Sciatic nerve (tissue), 2 donors: Measurements from ENCODE around the gene GALNT12. TPM values are rescaled to one million over a fixed set of nuclear protein-coding genes. Genes with fewer than 3 reads are reported as not detected.

Experiments
- ATAC-seq: fragments of 200-7000 bp; cut with Tn5 transposase; one replicate; pipeline ENCODE4 v1.9.1; 2020; ENCODE audit warnings: mild to moderate bottlenecking, moderate library complexity
- DNase-seq: peaks from one replicate; pipeline ENCODE4 v3.0.0-alpha.2; 2020; ENCODE audit warnings: low spot score
- intact Hi-C: fragments of 100-400 bp; cut with DNase I; formaldehyde crosslinking; loops from one replicate; pipeline ENCODE4 v1.14.2; 2022
- total RNA-seq: library from RNA; stranded (reverse); fragmentation: NEBNext Ultra II Directional; extraction: Animal tissue kit (Norgen Biotek cat#: 25700); gene quantifications from one replicate; pipeline ENCODE4 v1.2.1, GENCODE V29; 2021
- donor health status: DM: no; HTN: no; CAD: no.
- donor health status: DM: no; HTN: no; CAD: no.

Gene GALNT12
- total RNA-seq, 1 donor from 2014 or later: 10.7 TPM

DNA sequence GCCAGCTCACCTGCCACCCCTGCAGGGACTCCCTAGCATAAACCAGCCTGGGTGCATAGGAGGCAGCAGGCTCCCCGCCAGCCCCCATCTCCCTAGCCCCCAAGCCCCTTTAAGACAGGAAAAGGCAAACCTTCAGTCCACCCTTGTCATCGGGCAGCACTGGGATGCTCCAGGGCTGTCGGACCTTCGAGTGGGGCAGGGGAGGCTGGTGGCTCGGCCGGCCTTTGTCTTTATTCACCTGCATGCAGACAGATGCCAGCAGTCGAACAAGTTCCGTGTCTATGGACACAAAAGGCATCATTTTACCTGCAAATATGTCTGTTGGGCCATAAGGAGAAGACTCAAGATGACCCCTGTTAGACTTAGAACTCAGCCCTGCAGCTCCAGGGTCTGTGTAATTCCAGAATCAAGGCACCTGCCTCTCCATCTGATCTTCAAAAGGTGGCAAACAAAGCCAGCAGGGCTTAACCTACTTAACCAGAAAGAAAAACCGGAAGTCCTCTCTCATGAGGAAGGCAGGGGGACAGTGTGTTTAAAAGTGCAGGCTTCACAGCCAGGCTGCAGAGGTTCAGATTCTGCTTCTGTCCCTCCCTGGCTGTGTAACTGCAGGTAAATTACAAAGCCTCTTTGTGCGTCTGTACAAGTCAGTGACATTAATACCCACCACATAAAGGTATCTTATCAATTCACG lies 27.3 kb upstream of the GALNT12 start:
- DNase-seq: no peak
- intact Hi-C loops: no loop called here

DNA sequence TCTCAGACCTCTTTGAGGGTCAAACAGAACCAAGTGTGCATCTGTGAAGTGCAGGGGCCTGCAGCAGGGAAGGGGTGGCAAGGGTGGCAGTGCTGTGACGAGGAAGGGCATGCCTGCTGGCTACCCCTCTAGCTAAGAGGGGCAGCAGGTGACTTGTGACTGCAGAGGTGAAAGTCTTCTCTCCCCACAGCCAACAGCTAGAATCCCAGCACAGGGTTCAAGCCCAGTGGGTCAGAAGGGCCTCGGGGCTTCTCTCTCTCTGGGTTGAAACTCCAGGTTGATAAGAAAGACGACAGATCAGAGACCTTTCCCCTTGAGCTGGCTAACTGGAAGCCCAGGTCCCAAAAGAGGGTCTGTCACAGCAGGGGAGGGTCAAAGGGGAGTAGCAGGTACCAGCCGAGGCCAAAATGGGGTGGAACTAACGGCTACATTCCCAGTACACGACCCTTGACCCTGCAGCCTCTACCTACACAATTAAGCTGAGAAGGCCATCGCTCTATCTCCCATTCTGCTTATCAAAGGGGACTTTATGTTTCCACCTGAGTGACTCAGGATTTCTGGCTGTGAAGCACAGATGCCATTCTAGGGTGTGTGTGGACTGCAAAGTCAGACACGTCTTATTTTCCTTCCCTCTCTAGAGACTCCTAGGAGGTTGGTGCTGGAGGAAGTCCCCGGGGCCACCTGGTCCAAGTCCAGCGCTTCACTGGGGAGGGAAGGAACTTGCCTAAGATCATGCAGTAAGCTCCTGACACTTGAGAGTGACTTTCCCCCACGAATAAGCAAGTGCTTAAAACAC lies 25.7 kb upstream of the GALNT12 start:
- DNase-seq (no peak), ATAC-seq (no peak)
- intact Hi-C loops: no loop called here

More for the DNA sequence above, 27.3 kb upstream of the GALNT12 start:
- no peak for ATAC-seq

DNA sequence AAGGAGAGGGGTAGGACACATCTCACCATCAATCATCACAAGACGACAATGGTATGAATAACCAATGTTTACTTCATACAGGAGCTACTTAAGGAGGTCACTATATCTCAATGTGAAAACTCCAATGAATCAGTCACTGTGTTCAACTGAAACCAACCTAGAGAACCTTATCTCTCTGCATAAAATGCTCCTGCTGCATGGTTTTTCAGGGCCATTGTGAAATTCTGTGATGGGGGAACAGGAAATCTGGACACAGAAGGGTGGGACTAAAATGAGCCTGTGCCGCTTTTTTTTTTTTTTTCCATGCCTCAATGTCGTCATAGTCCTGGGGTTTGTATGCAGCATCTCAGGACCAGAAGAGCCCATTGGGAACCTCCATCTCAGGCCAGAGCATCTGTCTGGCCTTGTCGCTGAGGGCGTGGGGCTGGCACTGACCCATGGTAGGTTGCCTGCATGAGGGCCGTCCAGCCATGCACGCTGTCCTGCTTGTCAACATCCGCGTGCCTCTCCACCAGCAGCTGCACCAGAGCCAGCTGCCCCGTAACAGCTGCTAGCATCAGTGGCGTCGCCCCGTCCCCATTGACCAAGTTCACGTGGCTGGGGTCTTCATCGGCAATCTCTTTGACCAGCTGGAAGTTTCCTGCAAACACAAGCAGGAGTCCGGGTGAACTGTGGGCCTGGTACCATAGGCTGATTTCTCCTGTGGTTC lies 23.8 kb upstream of the GALNT12 start:
- DNase-seq: no peak
- intact Hi-C loops: no loop called here
- ATAC-seq: no peak

DNA sequence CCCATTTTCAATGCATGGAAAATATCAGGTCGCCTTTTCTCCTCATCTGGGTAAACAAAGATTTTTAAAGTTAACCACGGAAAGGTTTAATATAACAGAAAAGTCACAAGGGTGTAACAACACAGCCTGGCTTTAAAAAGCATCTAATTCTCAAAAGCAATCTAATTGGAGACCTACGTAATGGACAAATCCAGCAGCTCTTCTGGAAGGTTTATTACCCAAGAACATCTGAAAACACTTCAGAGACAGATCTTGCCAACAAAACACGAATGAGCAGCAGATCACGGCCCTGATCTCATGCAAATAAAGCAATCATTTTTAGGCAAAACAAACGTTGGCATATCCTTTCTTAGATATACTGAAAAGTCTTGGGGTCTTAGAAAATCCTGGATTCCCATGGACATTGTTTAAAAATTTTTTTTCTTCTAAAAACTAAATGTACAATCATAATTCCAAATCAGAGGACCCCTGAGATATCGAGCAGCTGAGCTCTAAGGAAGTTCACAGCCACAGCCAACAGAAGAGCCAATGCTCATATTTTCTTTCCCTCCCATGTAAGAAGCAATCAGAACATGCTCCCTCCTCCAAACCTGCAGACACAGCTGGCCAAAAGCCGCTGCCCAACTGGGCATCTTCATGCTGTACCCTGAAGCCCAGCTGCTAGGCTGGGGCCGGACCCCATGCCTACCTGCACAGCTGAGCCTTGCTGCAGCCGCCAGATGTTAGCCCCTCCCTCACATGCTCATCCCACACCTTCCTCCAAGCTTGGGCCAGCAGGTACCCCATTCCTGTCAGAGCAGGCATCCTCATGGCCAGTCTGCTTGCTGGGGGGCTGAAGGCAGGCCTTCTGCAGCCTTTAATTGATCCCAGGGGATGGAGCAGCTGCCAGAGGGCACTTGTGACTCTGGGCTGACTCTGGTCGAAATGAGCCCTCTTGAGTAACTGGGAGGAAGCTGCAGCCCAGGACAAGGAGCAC lies 22.4 kb upstream of the GALNT12 start:
- intact Hi-C loops: no loop called here
- ATAC-seq (peak; percentile 85), DNase-seq (no peak)

DNA sequence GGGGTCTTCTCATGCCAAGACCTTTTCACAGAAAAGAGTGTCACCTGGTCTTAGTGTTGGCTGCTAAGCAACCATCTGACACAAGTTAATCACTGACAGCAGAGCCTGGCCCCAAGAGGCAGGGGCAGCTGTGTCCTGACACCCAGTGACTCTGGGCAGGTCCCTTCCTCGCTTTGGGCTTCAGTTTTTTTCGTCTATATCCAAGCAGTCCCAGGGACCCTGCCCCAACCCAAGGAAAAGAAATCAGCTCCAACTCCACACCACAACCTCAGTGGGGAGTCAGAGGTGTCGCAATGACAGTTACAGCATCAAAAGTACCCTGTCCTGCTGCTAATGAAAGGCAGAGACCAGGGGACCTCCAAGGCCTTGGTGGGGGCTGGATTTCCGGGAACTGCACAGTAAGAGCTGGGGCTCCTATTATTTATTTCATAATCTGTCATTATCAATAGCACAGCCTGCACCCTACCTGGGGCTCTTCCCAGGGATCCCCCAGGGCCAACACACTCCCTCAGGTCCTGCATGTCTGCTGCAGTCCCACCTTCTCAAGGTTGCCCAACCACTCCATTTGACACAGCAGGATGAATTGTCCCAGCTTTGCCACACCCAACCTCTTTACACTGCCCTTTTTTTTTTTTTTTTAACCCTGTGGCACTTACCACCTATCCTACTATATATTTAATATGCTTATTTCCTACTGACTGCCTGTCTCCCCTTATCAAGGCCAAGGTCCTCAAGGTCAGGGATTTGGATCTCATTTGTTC lies 20.5 kb upstream of the GALNT12 start:
- ATAC-seq (no peak), DNase-seq (no peak)
- intact Hi-C loops: no loop called here

DNA sequence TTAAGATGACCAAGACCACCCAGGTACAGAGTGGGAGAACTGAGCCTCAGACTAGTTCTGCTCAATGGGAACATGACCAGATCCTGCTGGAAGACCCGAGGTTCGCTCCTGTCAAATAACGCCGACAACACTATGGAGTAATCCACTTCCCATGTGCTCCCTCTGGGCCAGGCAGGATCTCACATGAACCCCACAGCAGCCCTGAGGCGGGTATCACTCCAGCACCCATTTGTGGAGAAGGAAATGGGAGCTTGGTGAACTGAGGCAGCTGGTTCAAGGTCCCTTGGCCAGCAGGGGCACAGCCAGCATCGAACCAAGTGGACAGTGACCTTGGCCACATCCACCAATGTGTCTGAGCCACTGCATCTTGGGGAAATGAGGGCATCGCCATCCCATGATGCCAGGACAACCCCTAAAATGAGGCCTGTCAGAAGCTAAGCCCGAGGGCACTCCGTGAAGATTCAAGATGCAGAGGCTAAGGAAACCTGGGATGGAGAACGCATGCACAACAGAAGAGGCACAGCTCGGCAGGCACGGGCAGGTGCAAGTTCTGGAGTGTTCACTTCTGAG lies 19.6 kb upstream of the GALNT12 start:
- DNase-seq (no peak), ATAC-seq (no peak)
- intact Hi-C loops: no loop called here

DNA sequence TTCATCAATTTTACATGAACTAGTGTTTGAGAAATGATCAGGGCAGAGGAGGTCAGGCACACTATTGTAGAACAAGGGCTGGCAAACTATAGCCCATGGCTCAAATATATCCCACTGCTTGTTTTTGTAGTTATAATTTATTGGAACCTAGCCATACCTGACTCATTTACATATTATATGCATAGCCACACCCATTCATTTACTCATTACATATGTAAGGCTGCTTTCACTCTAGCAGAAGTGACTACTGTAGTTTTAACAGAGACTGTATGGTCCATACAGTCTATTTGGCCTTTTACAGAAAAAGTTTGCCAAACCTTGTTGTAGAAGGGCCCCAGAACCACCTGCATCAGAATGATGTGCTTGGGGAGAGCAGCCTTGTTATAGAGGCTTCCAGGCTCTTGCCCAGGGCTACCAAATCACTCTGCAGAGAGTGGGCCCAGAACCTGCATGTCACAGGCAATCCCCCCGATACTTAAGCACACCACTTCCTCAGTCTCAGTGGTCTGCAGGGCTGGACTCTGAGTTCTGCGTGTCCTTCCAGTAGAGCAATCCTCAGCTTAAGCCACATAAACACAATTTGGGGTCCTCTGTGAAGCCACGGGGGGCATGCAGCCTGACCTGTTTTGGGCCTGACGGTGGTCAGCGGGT lies 17.9 kb upstream of the GALNT12 start:
- intact Hi-C loops: no loop called here
- no peak for ATAC-seq
- DNase-seq: no peak

DNA sequence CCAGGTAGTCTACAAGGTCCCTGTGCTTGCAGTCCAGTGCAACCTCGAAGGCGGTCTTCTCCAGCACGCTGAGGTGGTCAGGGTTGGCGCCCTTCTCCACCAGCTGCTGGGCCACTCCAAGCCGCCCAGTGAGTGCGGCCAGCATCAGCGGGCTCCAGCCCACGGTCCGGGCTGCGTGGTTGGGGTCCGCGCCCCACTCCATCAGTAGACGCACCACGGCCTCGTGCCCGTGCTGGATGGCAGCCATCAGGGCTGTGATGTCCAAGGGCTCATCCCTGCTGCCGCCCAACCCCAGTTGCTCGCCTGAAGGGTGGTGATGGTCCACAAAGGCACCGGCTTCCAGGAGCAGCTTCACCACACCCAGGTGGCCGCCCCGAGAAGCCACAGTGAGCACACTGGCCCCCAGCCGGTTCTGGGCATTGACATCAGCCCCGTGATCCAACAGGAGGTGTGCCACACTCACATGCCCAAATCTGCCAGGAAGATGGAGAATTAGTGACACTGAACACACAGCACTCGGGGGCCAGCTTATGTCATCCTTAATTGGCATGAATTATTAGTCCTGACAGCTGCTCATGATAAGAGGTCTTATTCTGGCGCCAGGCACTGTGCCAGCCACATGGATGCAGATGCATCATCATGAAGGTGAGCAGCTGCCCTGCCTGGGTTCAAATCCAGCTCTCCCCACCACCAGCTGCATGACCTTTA lies 17.2 kb upstream of the GALNT12 start:
- intact Hi-C loops: no loop called here
- ATAC-seq (no peak), DNase-seq (no peak)

DNA sequence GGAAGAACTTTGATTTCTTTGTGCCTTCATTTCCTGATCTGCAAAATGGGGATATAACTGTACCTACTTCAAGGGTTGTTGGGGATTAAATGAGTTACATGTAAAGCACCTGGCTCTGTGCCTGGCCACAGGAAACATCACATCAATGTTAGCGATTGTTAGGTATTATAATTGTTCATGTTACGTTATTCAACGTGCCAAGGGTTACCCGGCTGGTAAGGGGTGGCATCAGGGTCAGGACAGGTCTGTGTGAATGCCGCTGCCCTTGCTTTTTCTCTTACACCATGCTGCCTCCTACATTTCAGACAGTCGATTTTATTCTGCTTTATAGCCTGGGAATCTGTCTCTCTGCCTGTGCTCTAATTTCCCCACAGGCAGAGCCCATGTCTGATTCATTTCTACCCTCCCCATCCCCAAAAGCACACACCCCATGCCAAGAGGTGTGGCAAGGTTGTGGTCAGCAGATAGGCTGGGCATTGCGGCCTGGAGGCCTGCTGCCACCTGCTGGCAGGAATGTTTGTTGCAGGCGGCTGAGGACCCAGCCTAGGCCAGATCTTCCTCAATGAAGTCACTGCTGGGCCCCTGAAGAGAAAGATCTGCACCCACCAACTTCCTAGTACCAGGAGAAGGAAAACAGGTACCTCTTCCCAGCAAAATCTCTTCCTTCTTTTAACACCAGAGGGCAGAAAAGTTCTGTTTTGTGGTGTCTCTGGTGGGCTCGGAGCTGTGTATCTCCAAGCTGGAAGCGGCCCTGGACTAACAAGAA lies 16.4 kb upstream of the GALNT12 start:
- intact Hi-C loops: no loop called here
- DNase-seq (peak; percentile 88), ATAC-seq (peak; percentile 93)

DNA sequence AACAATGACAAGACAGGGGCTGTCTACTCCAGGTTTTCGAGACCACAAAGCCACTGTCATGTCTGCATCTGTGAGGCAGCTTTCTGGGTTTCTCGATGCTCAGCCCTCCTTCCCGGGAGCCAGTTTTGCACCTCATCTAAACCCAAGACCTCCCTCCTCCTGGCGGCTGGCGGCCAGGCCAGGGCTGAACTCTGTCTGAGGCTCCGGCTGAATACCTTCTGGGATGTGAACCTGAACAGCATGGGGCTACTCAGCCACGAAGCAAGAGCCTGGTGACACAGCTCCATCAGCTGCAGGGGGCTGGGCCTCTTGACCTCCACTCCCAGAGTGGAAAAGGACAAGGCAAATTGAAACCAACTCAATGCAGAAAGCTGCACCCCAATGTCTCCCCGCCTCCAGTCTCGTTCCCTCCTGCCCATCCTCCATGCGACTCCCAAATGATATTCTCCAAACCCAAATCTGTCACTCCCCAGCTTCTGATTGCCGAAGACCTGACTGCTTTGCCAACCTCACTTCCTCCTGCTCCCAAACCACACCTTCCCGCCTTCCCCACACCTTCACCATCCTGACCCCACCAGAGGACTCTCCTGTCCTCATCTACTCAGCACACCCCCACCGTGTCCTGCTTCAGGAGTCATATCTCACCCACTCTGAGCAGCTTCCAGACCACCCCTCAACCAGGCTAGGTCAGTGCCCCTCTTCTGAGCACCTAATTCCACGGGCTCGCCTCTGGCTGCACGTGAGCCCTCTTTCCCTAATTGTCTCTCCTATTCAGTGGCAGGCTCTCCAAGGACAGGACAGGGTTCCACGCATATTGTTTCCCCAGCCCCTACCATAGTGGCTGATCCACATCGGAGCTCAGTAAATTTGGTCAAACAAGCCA lies 15.6 kb upstream of the GALNT12 start:
- intact Hi-C loops: no loop called here
- no peak for DNase-seq
- ATAC-seq: peak; percentile 9

DNA sequence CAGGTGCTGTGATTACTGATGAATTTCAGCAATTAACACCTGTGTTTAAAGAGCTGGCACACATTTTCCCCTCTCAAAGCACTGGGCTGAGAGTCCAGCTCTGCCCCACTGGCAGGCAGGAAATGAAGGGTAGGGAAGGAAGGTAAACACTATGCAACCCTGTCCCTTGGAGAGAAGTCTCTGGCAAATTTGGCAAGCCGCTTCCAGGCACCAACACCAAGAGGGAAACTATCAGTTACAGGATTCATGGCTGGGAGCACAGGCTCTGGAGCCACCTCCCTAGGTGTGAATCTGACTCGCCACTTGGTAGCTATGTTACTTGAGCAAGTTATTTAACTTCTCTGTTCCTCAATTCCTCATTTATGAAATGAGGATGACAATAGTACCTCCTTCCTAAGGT lies 14.4 kb upstream of the GALNT12 start:
- intact Hi-C loops: no loop called here
- DNase-seq (no peak), ATAC-seq (no peak)

DNA sequence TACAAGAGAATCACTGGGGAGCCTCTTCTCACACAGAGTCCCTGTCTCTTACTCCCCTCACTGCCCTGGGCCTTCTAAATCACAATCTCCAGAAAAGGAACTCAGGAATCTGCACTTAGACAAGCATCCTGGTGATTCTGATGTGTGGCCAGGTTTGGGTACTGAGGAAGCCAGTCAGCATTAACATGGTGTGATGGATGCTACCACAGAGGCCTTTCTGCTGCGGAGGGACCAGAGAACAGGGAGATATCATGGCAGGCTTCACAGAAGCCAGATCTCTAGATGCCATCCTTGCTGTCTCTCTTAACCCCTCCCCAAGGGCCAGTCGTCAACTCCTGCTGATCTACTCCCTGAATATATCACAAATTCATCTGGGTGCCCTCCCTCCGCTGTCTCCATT lies 12.7 kb upstream of the GALNT12 start:
- intact Hi-C loops: no loop called here
- no peak for DNase-seq

DNA sequence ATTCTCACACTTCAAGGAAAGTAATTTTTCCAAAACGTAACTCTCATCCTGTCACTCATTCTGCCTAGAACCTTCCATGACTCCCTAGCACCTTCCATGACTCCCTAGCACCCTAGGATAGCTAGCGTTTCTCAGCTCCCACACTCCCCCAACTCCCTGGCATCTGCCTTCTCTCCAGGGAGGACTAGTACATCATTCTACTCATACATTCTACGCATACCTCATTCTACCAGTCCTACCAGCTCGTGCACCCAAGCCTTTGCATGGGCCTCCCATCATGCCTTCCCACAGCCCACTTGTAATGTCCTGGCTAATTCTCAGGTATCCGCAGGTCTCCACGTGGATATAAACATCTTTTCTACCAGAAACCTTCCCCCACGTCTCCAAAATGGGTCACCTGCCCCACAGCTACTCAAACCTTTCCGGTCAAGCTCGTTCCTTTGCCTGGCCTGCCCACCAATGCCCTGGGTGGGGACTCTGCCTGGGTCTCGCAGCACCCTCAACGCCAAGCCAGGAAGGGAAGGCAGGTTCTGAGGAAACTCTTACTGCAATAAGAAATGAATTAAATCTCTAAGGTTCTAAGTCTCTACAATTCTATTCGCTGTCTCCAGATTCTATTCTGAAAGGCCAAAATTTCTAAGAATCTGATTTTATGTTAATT lies 12.0 kb upstream of the GALNT12 start:
- ATAC-seq: no peak
- intact Hi-C loops: no loop called here
- no peak for DNase-seq

More for the DNA sequence above, 12.7 kb upstream of the GALNT12 start:
- no peak for ATAC-seq

DNA sequence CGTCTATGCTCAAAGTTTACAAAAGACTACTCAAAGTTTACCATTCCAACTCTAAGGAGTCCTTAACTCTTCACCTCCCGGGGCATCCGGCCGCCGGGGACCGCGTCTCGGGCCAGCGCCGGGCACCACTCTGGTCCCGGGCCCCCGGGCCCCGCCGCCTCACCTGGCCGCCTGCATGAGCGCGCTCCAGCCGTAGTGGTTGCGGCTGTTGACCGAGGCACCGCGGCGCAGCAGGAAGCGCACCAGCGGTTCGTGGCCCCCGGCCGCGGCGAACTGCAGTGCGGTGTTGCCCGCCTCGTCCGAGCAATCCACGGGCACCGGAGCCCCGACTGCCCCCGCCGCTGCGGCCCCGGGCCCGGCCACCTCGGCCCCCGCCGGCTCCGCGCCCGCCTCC lies 11.5 kb upstream of the GALNT12 start:
- ATAC-seq: no peak
- no peak for DNase-seq
- intact Hi-C loops: no loop called here
